Measurements from ENCODE around the gene INSM2.
A peak's percentile ranks its signal among the peaks of the same experiment; 100 is the strongest.

The INSM2 gene

DNA sequence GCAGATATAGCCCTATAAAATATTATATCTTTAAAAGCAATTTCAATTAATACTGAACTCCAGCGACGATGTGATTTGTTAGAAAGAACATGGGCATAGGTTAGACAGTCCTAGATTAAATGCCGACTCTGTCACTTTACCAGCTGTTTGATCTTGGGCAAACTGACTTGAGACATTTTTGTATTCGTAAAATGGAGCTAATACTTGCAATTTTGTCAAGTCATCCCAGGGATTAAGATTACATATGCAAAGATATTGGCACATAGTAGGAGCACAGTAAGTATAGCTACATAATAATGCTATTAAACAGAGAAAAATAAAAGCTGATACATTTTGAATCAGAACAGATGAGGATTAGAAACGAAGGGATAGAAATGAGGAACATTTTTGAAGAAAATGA, 9.0 kb downstream of the INSM2 start:
- DNase-seq (ENCODE audit: low read depth), result no peak

- no peak for DNase-seq (ENCODE audit: low read depth)
These were observed 15.6 kb downstream of the INSM2 start for GRCh38 chr14:35549551-35549950.

GRCh38 chr14:35551081-35551480, 17.1 kb downstream of the INSM2 start:
- DNase-seq (ENCODE audit: low read depth), result no peak

GRCh38 chr14:35553808-35554207, 19.8 kb downstream of the INSM2 start:
- DNase-seq (ENCODE audit: low read depth), result peak; percentile 45

DNA sequence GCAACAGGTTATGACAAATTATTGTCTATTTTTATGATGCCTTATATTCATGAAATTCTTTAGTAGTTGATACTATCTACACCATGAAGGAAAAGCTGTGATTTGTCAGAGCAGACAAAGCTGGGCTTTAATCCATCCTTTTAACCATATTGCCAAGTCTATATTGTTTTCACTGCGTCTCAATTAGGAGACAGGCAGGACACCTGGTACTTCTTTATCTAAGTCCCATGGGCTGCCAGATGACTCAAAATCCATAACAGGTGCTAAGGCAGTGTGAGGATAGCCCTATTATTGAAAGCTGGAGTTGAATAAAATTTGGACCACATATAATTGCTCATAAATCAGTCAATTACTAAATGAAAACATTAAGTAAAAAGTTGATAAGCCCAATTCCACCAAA, 22.6 kb downstream of the INSM2 start:
- DNase-seq (ENCODE audit: low read depth), result no peak

DNA sequence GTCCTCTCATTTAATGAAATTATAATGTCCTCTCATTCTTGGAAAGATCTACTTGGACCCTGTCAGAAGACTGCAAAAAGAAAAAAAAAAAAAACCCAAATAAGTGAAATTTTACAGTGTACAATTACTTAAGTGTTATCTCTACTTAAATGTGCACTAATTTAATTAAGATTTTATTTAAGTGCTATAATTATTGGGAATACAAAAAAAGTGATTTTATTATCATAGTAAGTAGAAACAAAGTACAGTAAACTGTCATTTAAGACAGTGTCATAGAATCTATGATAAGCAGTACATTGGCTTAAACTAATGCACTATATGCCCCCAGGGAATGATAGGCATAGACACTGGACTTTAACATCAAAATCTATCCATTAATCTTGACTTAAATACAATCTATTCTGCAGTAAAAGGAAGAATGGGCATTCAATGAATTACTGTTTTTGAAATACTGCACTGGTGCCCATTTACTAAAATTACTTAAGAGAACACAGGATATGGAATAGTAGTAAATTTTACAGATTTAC, 23.3 kb downstream of the INSM2 start:
- no peak for DNase-seq (ENCODE audit: low read depth)

- DNase-seq (ENCODE audit: low read depth), result no peak
These were observed 24.7 kb downstream of the INSM2 start for GRCh38 chr14:35558680-35559079.

GRCh38 chr14:35565871-35566464, 32.0 kb downstream of the INSM2 start:
- no peak for DNase-seq (ENCODE audit: low read depth)

DNA sequence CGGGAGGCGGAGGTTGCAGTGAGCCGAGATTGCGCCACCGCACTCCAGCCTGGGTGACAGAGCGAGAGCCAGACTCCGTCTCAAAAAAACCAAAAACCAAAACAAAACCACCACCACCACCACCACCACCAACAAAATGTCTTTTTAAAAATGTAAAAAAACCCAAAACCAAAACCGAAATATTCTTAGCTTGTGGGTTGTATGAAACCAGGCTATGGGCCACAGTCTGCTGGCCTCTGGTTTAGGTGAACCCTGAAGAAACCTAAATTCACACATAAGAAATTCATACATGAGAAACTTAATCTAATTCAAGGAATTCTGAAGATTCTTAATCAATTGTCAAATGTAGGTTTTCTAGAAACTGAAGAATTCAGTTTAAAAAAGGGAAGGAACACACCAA, 37.6 kb downstream of the INSM2 start:
- DNase-seq (ENCODE audit: low read depth), result no peak

DNA sequence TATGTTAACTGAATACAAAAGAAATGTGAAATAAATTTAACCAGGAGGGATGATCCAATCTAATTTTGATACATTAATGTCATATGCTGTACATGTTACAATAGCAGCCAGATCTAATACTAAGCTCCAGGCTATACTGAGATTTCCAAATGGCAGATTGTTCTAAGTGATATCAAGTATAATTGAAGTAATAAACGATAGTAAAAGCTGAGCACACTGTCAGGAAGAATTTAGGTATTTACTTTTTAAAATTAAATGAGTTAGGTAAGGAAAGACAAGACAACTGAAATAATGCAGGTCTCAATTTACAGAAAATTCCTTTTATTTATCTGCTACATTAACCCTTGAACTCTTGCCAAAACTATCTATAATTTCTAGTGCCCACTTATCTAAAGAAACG, 39.9 kb downstream of the INSM2 start:
- no peak for DNase-seq (ENCODE audit: low read depth)

DNA sequence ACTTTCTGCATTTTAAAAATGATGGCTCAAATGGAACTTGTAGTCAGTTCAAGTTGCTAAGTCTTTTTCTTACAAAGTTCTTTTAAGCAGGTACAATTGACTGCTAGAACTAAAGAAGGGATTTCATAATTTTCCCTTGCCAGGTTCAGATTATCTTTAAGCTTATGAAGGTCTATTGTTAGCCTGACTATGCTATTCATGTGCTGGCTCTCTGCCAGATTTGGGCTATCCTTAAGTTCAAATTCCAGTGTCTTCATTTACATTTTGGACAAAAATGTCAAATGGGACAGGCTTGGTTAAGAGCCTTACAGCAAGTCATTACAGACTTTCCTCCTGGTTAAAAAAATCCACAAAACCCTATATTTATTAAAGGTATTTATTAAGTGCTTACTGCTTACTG, 42.3 kb downstream of the INSM2 start:
- no peak for DNase-seq (ENCODE audit: low read depth)

DNA sequence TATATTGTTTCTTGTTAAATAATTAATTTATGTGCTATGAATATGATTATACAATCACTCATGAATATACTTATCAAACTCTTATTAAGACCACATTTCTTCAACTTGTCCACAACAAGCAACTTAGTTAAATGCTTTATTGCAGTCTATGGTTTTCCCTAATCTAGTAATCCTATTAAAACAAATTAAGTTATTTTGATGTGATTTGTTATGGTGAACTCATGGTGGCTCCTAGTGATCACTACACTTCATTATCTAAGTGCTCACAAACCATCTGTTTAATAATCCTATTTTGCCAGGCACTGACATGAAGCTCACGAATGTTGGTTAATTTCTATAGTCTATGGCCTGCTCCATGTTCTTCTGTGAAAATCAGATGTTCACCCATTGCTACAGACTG, 42.9 kb downstream of the INSM2 start:
- no peak for DNase-seq (ENCODE audit: low read depth)

DNA sequence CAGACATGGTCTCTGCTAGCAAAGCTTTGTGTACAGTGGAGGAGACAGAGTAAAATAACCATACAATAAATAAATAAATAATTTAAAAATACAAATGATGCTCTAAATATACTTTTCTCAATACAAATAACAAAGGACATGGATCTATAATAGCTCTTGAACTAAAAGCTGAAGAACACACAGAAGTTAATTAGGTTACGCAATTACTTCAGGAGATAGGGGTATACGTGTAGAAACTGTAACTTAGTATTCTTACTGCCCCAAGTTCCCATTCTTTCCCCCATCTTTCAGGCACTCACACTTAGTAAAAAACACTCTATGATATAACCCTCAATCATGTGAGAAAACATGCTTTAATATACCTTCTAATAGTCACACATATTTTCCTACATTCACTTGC, 44.2 kb downstream of the INSM2 start:
- no peak for DNase-seq (ENCODE audit: low read depth)

DNA sequence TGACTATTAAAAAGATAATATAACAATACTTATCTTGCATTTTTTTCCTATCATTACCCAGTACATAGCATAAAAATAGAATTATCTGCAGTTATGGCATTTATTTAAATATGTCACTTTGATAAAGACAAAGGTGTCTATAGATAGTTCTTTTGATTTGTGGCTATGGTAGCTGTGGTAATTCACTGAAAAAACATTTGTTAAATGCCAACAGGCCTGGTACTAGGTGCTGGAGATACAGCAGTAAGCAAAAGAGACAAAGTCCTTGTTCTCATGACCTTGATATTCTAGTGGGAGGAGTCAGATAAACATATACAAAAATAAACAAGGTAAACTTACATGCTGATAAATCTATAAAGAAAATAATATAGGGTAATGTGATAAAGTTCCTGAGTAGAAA, 44.7 kb downstream of the INSM2 start:
- DNase-seq (ENCODE audit: low read depth), result no peak

Data from HS-5 (cell line).